SK-MEL-5 (cell line): ENCODE data around the gene CD59. TPM values are rescaled to one million over a fixed set of nuclear protein-coding genes. Genes with fewer than 3 reads are reported as not detected.
"Not testable (repeated sequence)": the region's sequence is repeated elsewhere in the genome, so short reads cannot be mapped to it uniquely, and the experiment has no call there.

ENCODE experiments used
- DNase-seq: peaks from one replicate; pipeline ENCODE4 v3.0.0-alpha.2; 2016; ENCODE audit warnings: low read depth, low spot score
- in situ Hi-C: cut with HindIII; loops from 2 replicates; pipeline ENCODE4 v1.10.0; 2016; ENCODE audit warnings: low sequenced_read_pairs, high pct_unique_total_duplicates, low pct_unique_long_range_greater_than_20kb
- total RNA-seq: library from RNA; depleted of rRNA; stranded (reverse); fragments of >200 nt; shearing (Covaris generic); gene quantifications from 2 replicates; pipeline ENCODE4 v1.2.3, GENCODE V29; 2014; rRNA removed

Gene CD59
- total RNA-seq, 1 experiment from 2014 or later: 634 TPM

DNA sequence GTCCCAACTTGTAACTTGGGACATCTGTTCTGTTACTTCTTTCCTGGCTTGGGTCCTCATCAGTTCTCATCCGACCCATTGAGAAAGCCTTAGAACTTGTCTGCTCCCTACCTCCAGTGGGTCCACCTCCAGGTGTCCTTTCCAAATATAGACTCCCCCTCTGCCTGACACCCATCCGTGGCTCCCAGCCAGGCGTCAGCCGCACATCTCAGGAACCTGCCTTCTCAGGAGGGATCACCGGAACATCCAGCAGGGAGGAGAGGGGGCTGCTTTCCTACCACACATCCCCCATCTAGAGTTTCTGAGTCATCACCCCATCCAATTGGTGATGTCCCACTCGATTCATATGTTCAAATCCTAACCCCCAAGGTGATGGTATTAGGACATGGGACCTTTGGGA is 72.1 kb downstream of the CD59 start:
- in situ Hi-C loops: no loop called here
- DNase-seq: no peak

DNA sequence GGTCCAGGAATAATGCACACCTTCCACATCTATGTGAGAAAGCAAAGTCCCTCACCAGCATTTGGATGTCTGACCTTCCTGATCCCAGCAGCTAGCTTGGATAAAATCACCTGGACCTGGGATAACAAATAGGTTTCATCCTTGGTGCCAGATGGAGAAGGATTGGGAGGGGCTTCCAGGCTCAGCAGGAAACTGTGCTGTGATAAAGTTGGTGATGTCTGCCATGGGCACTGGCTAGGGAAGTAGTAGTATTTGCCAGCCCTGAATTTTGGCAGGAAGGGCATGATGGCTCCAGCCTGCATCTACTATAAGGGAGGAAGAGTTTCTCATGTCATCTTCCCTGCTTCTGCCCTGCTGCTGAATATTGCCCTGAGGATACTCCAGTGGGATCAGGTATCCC is 73.1 kb downstream of the CD59 start:
- no peak for DNase-seq
- in situ Hi-C loops: no loop called here

DNA sequence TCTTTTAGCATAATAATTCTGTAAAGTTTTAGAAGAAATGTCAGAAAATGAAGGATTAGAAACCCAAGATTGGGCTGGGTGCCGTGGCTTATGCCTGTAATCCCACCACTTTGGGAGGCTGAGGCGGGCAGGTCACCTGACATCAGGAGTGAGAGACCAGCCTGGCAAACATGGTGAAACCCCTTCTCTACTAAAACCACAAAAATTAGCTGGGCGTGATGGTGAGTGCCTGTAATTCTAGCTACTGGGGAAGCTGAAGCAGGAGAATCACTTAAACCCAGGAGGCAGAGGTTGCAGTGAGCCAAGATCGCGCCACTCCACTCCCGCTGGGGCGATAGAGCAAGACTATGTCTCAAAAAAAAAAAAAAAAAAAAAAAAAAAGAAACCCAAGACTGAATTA is 74.7 kb downstream of the CD59 start:
- in situ Hi-C loops, DNase-seq: not testable (repeated sequence)

DNA sequence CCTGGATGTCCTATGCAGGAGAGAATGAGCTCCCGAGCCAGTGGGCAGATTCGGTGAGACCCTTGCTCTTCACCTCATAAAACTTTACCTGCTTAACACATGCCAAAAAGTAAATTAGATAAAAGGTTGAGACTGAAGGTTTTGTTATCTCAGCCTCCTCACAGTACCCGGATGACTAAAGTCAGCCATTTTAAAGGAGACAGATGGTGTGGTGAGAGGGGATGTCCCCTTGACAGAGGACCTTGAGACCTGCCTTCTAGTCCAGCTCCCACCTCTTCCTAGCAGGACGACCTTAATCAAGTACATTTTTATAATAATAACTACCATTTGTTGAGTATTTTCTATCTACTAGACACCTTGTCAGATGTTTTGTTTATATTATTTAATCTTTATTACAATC is 75.3 kb downstream of the CD59 start:
- no peak for DNase-seq
- in situ Hi-C loops: no loop called here

DNA sequence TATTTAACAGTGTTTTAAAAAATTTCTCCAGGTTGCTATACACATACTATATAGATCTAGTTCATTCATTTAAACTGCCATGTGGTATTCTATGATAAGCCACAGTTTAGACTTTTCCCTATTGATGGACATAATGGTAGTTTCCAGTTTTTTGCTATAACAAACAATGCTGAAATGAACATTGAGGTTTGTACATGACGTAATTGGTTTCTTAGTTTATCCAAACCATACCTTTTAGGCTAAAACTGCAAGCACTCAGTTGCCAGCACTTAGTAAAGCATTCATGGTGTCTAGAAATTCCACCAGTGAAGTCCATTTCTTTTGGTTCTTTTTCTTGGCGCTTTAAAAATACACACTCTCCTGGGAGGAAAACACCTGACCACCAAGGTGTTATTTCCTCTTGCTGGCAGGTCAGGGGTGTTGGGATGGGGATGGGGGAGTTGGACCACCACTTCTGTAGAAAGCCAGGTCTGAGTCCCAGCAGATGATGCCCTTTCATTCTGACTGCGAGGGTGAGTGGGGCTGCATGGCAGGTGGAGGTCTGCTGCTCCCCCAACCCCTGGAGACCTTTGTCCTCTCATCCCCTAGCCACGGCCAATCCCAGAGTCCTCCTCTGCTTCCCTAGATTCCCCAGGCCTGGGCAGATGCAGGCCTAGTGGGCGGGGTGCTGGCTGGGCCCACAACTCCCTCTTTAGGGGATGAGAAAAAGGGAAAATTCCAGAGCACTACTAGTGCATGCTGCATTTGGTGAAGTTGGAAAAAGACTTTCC is 76.7 kb downstream of the CD59 start:
- DNase-seq: no peak
- in situ Hi-C loops: no loop called here

DNA sequence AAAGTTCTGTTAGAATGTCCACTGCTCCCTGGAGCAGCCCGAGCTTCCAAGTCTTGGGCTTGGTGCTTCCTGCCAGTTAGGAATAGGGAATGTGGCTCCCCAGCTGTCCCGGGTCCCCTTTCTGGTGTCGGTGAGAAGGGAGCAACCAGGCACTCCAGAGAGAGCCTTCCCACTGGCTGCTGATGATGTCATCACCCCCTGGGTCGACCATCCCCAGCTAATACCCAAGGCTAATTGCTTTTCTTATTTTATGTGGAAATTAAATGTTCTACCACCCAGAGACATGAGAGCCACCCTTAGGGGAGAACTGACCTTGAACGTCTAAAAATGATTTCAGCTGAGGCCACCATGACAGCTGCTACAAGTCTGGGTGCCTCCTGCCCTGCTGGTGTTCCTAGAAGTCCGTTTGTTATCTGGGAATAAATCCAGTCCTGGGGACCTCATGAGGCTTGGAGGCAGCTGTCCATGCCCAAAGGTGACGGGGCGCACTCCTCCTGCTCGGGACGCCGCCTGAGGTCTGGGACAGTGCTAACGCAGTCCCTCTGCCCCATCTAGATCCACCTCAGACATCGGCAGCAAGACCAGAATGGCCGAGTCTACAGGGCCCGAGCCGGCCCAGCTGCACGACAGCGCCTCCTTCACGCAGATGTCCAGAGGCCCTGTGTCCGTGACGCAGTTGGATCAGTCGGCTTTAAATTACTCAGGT is 77.9 kb downstream of the CD59 start:
- DNase-seq: no peak
- in situ Hi-C loops: no loop called here

DNA sequence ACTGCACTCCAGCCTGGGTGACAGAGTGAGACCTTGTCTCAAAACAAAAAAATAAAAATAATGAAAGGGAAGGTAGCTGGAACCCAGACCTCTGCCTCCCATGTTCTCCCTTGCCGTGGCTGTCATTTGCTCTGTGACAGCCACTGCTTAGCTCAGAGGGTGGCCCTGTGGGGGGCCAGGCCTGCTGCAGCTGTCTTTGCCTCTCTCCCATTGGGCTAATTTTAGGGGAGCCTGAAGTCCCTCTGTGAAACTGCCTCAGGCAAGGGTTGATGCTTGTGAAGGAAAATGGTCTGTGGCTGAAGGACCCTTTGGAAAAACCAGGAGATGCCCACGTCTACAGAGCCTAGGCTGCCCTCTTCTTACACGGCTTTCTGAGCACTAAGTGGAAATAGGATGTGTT is 78.5 kb downstream of the CD59 start:
- in situ Hi-C loops: no loop called here
- no peak for DNase-seq

DNA sequence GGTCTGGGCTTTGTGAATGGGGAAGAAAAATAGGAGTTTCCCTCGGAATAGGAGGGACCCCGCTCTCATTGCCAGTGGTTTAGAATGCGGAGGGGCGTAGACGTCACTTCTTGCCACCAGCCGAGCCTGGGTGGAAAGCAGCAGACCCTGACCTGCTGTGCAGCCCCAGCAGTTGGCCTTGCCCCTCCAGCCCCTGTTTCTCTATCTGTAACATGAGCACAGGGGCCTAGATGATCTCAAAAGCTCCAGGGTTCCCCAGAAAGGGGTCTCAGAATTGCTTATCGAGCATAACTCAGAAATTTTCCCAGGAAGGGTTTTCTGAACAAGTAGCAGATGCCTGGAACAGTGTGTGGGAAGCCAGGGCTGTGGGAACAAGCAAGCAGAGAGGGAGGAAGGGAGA is 79.5 kb downstream of the CD59 start:
- no peak for DNase-seq
- in situ Hi-C loops: no loop called here

DNA sequence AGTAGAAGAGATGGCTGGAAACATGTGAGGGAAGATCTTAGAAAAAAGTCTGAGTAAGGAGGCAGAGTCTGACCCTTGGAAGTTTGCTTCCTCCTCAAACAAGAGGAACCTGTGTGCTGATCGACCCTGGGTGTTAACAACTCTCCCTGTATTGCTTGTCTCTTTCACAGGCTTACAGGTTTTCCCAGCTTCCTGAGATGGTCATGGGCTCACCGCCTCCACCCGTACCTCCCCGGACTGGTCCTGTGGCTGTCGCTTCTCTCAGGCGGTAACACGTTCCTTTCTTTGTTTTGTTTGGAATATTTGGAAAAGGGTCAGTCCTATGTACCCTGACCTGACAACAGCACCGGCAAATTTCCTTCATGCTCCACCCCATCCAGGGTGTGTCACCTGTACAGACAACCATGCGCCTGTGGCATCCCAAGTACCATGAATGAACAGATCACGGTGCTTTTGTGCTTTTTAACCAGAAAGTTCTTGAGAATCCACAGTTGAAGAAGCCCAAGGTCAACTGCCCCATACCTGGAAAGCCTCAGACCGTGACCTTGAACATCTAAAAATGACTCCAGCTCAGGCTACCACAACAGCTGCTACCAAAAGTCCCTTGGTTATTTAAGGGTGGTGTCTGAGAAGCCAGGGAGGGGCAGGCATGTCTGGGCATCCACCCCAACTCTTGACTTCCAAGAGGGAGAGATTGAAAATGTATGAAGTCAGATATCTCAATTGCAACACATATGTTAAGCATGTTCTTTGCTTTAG is 80.2 kb downstream of the CD59 start:
- in situ Hi-C loops: no loop called here
- DNase-seq: no peak

DNA sequence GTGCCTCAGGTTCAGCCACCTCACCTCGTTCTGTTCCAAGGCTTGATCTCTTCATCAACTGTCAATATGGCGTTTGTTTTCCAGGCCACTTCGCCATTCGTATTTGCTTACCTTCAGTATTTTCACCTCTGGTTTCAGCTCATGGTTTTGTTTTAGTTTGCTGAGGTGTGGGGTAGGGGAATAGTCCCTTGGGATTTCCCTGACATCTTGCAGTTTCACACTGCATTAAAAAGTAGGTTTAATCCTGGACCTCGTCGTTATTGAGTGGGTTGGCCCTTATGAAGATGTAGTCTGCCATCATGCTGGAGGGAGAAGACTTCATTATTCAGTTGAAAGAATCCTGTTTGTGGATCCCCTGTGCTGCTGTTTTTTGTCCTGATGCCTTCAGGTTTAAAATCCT is 81.6 kb downstream of the CD59 start:
- DNase-seq: no peak
- in situ Hi-C loops: no loop called here

Other genes with a start within 250 kb of the CD59 start
- gene C11orf91, start 35.6 kb downstream of the CD59 start, total RNA-seq: 0.29 TPM in 1 of 2 replicates, not detected in the other
- gene FBXO3, start 38.1 kb upstream of the CD59 start, total RNA-seq: 36.5 and 40.5 TPM in 2 replicates
- gene LMO2, start 155.7 kb upstream of the CD59 start, total RNA-seq: not detected in 2 replicates